HT-29 (cell line): ENCODE data around the gene XYLT1. TPM values are rescaled to one million over a fixed set of nuclear protein-coding genes. Genes with fewer than 3 reads are reported as not detected.
A peak's percentile ranks its signal among the peaks of the same experiment; 100 is the strongest.

ENCODE experiments used
- DNase-seq: peaks from one replicate; pipeline ENCODE4 v3.0.0-alpha.2; 2015; ENCODE audit warnings: low spot score
- total RNA-seq: library from RNA; depleted of rRNA; stranded (reverse); fragments of >200 nt; shearing (Covaris generic); gene quantifications from 2 replicates; pipeline ENCODE4 v1.2.3, GENCODE V29; 2014

Gene XYLT1
- total RNA-seq, 1 experiment from 2014 or later, result 0.38 TPM

- DNase-seq, result no peak
Observed at GRCh38 chr16:17205279-17206211, 265.2 kb downstream of the XYLT1 start.

- no peak for DNase-seq
Observed at GRCh38 chr16:17204644-17205043, 266.1 kb downstream of the XYLT1 start.

- no peak for DNase-seq
Observed at GRCh38 chr16:17204206-17204605, 266.6 kb downstream of the XYLT1 start.

GRCh38 chr16:17203424-17203823, 267.3 kb downstream of the XYLT1 start:
- DNase-seq, result no peak

- DNase-seq, result no peak
Observed at GRCh38 chr16:17199135-17199534, 271.6 kb downstream of the XYLT1 start.

- DNase-seq, result no peak
Observed at GRCh38 chr16:17196526-17196925, 274.2 kb downstream of the XYLT1 start.

GRCh38 chr16:17194190-17194780, 276.5 kb downstream of the XYLT1 start:
- peak; percentile 14 for DNase-seq

GRCh38 chr16:17193566-17194100, 277.1 kb downstream of the XYLT1 start:
- DNase-seq, result no peak

- no peak for DNase-seq
Observed at GRCh38 chr16:17184026-17184425, 286.7 kb downstream of the XYLT1 start.

GRCh38 chr16:17177959-17178905, 292.5 kb downstream of the XYLT1 start:
- no peak for DNase-seq

GRCh38 chr16:17177242-17177958, 293.4 kb downstream of the XYLT1 start:
- no peak for DNase-seq

GRCh38 chr16:17176199-17176598, 294.6 kb downstream of the XYLT1 start:
- DNase-seq, result no peak

- DNase-seq, result no peak
Observed at GRCh38 chr16:17173281-17173680, 297.5 kb downstream of the XYLT1 start.

- DNase-seq, result no peak
Observed at GRCh38 chr16:17171250-17172143, 299.3 kb downstream of the XYLT1 start.

GRCh38 chr16:17170435-17170834, 300.3 kb downstream of the XYLT1 start:
- no peak for DNase-seq

GRCh38 chr16:17168181-17168580, 302.6 kb downstream of the XYLT1 start:
- no peak for DNase-seq

GRCh38 chr16:17166095-17166494, 304.7 kb downstream of the XYLT1 start:
- DNase-seq, result no peak

GRCh38 chr16:17162560-17162959, 308.2 kb downstream of the XYLT1 start:
- no peak for DNase-seq

- DNase-seq, result no peak
Observed at GRCh38 chr16:17160920-17161431, 309.8 kb downstream of the XYLT1 start.
